ENCODE measurements around the gene CASZ1. TPM values are rescaled to one million over a fixed set of nuclear protein-coding genes. Genes with fewer than 3 reads are reported as not detected.

Gene CASZ1
- total and polyA plus RNA-seq, 2 experiments from 2014 or later: 3.6 to 6.9 TPM

- Histone ChIP-seq H2AFZ (no peak overlapping the region), H4K20me1 (ENCODE audit: insufficient read depth, poor library complexity, severe bottlenecking) (no peaks in the 10 kb centered on the region), H3K4me1 (ENCODE audit: insufficient read depth) (no peaks in the 10 kb centered on the region), H3K4me3 (no peak overlapping the region), H3K27ac (no peak overlapping the region), H3K79me2 (peaks cover 6% of the 10 kb centered on the region), H3K9me3 (ENCODE audit: low read depth) (no peaks in the 10 kb centered on the region), H3K4me2 (no peak overlapping the region), H3K9me2 (replicated peaks; ENCODE audit: insufficient read depth) (no peaks in the 10 kb centered on the region), H3K36me3 (replicated peaks; ENCODE audit: insufficient read depth, low read depth) (no peaks in the 10 kb centered on the region), H3K27me3 (no peaks in the 10 kb centered on the region)
- no peak for TF ChIP-seq EZH2phosphoT487 (IDR thresholded peaks at IDR 0.05; ENCODE audit: low read depth, severe bottlenecking, unreplicated experiment)
- no peak for DNase-seq (ENCODE audit: low spot score)
- 93% methylated on average over 8 of the region's 8 CpGs for WGBS (ENCODE audit: low lambda C conversion rate, missing lambda C conversion rate)
Observed at GRCh38 chr1:10613861-10614260, 182.6 kb downstream of the CASZ1 start.

- no peak overlapping the region for H3K27ac ChIP-seq
- H3K4me3 ChIP-seq: no peak overlapping the region
- no peak for DNase-seq (ENCODE audit: low spot score)
- H4K20me1 ChIP-seq (ENCODE audit: insufficient read depth, poor library complexity, severe bottlenecking): no peaks in the 10 kb centered on the region
- no peak for TF ChIP-seq EZH2 (IDR thresholded peaks at IDR 0.05; ENCODE audit: borderline replicate concordance)
- TF ChIP-seq EZH2phosphoT487 (IDR thresholded peaks at IDR 0.05; ENCODE audit: low read depth, severe bottlenecking, unreplicated experiment): no peak
- TF ChIP-seq CTCF (IDR thresholded peaks at IDR 0.05; ENCODE audit: poor library complexity): no peak
- peaks cover 6% of the 10 kb centered on the region for H3K79me2 ChIP-seq
- no peak overlapping the region for H2AFZ ChIP-seq
- H3K4me1 ChIP-seq (ENCODE audit: insufficient read depth): no peaks in the 10 kb centered on the region
- H3K9me3 ChIP-seq (ENCODE audit: low read depth): no peaks in the 10 kb centered on the region
- WGBS (ENCODE audit: low lambda C conversion rate, missing lambda C conversion rate): 98% methylated on average over 10 of the region's 10 CpGs
- H3K9me2 ChIP-seq (replicated peaks; ENCODE audit: insufficient read depth): no peaks in the 10 kb centered on the region
- no peaks in the 10 kb centered on the region for H3K36me3 ChIP-seq (replicated peaks; ENCODE audit: insufficient read depth, low read depth)
- H3K27me3 ChIP-seq: no peaks in the 10 kb centered on the region
- no peak overlapping the region for H3K4me2 ChIP-seq
Observed at GRCh38 chr1:10613340-10613739, 183.1 kb downstream of the CASZ1 start.

GRCh38 chr1:10612436-10613160, 183.8 kb downstream of the CASZ1 start:
- Histone ChIP-seq H3K27ac (no peak overlapping the region), H3K4me2 (no peak overlapping the region), H3K9me3 (ENCODE audit: low read depth) (no peaks in the 10 kb centered on the region), H3K9me2 (replicated peaks; ENCODE audit: insufficient read depth) (no peaks in the 10 kb centered on the region), H3K4me3 (no peak overlapping the region), H3K4me1 (ENCODE audit: insufficient read depth) (no peaks in the 10 kb centered on the region), H3K79me2 (peaks cover 6% of the 10 kb centered on the region), H3K36me3 (replicated peaks; ENCODE audit: insufficient read depth, low read depth) (no peaks in the 10 kb centered on the region), H2AFZ (no peak overlapping the region), H3K27me3 (no peaks in the 10 kb centered on the region), H4K20me1 (ENCODE audit: insufficient read depth, poor library complexity, severe bottlenecking) (no peaks in the 10 kb centered on the region)
- no peak for DNase-seq (ENCODE audit: low spot score)
- 88% methylated on average over 12 of the region's 12 CpGs for WGBS (ENCODE audit: low lambda C conversion rate, missing lambda C conversion rate)
- no peak for TF ChIP-seq CTCF (IDR thresholded peaks at IDR 0.05; ENCODE audit: poor library complexity)
- TF ChIP-seq EZH2phosphoT487 (IDR thresholded peaks at IDR 0.05; ENCODE audit: low read depth, severe bottlenecking, unreplicated experiment): no peak
- no peak for TF ChIP-seq EZH2 (IDR thresholded peaks at IDR 0.05; ENCODE audit: borderline replicate concordance)

GRCh38 chr1:10610901-10611600, 185.4 kb downstream of the CASZ1 start:
- no peaks in the 10 kb centered on the region for H3K9me2 ChIP-seq (replicated peaks; ENCODE audit: insufficient read depth)
- no peak overlapping the region for H2AFZ ChIP-seq
- no peaks in the 10 kb centered on the region for H3K9me3 ChIP-seq (ENCODE audit: low read depth)
- H3K4me1 ChIP-seq (ENCODE audit: insufficient read depth): no peaks in the 10 kb centered on the region
- WGBS (ENCODE audit: low lambda C conversion rate, missing lambda C conversion rate): 95% methylated on average over 6 of the region's 6 CpGs
- DNase-seq (ENCODE audit: low spot score): no peak
- no peaks in the 10 kb centered on the region for H3K27me3 ChIP-seq
- H3K79me2 ChIP-seq: peaks cover 6% of the 10 kb centered on the region
- TF ChIP-seq CTCF (IDR thresholded peaks at IDR 0.05; ENCODE audit: poor library complexity) (no peak), EZH2phosphoT487 (IDR thresholded peaks at IDR 0.05; ENCODE audit: low read depth, severe bottlenecking, unreplicated experiment) (no peak), EZH2 (IDR thresholded peaks at IDR 0.05; ENCODE audit: borderline replicate concordance) (no peak)
- no peaks in the 10 kb centered on the region for H4K20me1 ChIP-seq (ENCODE audit: insufficient read depth, poor library complexity, severe bottlenecking)
- H3K36me3 ChIP-seq (replicated peaks; ENCODE audit: insufficient read depth, low read depth): no peaks in the 10 kb centered on the region
- no peak overlapping the region for H3K4me2 ChIP-seq
- no peak overlapping the region for H3K4me3 ChIP-seq
- no peak overlapping the region for H3K27ac ChIP-seq

All from hepatocyte (in vitro differentiated cells).